Measurements from ENCODE around the gene TSPAN1. TPM values are rescaled to one million over a fixed set of nuclear protein-coding genes. Genes with fewer than 3 reads are reported as not detected.

Gene TSPAN1
- total RNA-seq, 3 donors from 2014 or later: 723 to 1,819 (median 1,586) TPM

- no peak for ATAC-seq
- no peak for DNase-seq
- intact Hi-C loops (cut with DNase I, micrococcal nuclease): no loop called here
- Histone ChIP-seq H3K9me3 (no peaks in the 10 kb centered on the region), H3K4me3 (no peak overlapping the region), H3K4me1 (ENCODE audit: low read depth) (no peaks in the 10 kb centered on the region), H3K36me3 (ENCODE audit: low read depth) (no peaks in the 10 kb centered on the region)
- TF ChIP-seq CTCF (IDR thresholded peaks at IDR 0.05): no peak
These were observed 21.2 kb upstream of the TSPAN1 start for GRCh38 chr1:46153732-46154131.

GRCh38 chr1:46157916-46158311 is 17.0 kb upstream of the TSPAN1 start:
- TF ChIP-seq CTCF (IDR thresholded peaks at IDR 0.05): no peak
- no peak for DNase-seq
- H3K4me1 ChIP-seq (ENCODE audit: low read depth): no peaks in the 10 kb centered on the region

GRCh38 chr1:46158312-46159281 is 16.3 kb upstream of the TSPAN1 start:
- no peak for TF ChIP-seq CTCF (IDR thresholded peaks at IDR 0.05)
- Histone ChIP-seq H3K4me1 (ENCODE audit: low read depth) (no peaks in the 10 kb centered on the region), H3K36me3 (ENCODE audit: low read depth) (no peaks in the 10 kb centered on the region), H3K4me3 (no peak overlapping the region), H3K9me3 (no peaks in the 10 kb centered on the region)
- intact Hi-C loops (cut with DNase I, micrococcal nuclease): no loop called here
- DNase-seq (no peak), ATAC-seq (no peak)

More at GRCh38 chr1:46157916-46158311, 17.0 kb upstream of the TSPAN1 start:
- no peak for ATAC-seq
- intact Hi-C loops (cut with DNase I, micrococcal nuclease): no loop called here
- no peak overlapping the region for H3K4me3 ChIP-seq
- H3K36me3 ChIP-seq (ENCODE audit: low read depth): no peaks in the 10 kb centered on the region
- no peaks in the 10 kb centered on the region for H3K9me3 ChIP-seq

- Histone ChIP-seq H3K4me1 (ENCODE audit: low read depth) (no peaks in the 10 kb centered on the region), H3K9me3 (no peaks in the 10 kb centered on the region), H3K4me3 (no peak overlapping the region), H3K36me3 (ENCODE audit: low read depth) (no peaks in the 10 kb centered on the region)
- DNase-seq (no peak), ATAC-seq (no peak)
- TF ChIP-seq CTCF (IDR thresholded peaks at IDR 0.05): no peak
- intact Hi-C loops (cut with DNase I, micrococcal nuclease): no loop called here
These were observed 15.4 kb upstream of the TSPAN1 start for GRCh38 chr1:46159516-46159915.

- ATAC-seq (no peak), DNase-seq (no peak)
- Histone ChIP-seq H3K4me1 (ENCODE audit: low read depth) (no peaks in the 10 kb centered on the region), H3K4me3 (no peak overlapping the region), H3K9me3 (no peaks in the 10 kb centered on the region), H3K36me3 (ENCODE audit: low read depth) (no peaks in the 10 kb centered on the region)
- TF ChIP-seq CTCF (IDR thresholded peaks at IDR 0.05): no peak
- intact Hi-C loops (cut with DNase I, micrococcal nuclease): no loop called here
These were observed 14.7 kb upstream of the TSPAN1 start for GRCh38 chr1:46160212-46160611.

Data from mucosa of descending colon (tissue), 3 donors.